Osteoblast (primary cell): ENCODE data around the gene RIMS1. TPM values are rescaled to one million over a fixed set of nuclear protein-coding genes. Genes with fewer than 3 reads are reported as not detected.

ENCODE experiments used
- DNase-seq: peaks from one replicate; pipeline ENCODE4 v3.0.0; 2011; ENCODE audit warnings: low spot score, mixed read lengths; ENCODE audit not compliant: insufficient read length; ENCODE audit errors: missing footprints
- H2AFZ ChIP-seq: 2 replicates; pipeline ENCODE4 v1.6.0; 2011; ENCODE audit warnings: mild to moderate bottlenecking, low read length
- H3K27ac ChIP-seq: 2 replicates; pipeline ENCODE4 v1.5.1; 2011; ENCODE audit warnings: mild to moderate bottlenecking, low read depth, low read length, moderate library complexity
- H3K27me3 ChIP-seq: 2 replicates; pipeline ENCODE4 v1.6.0; 2012; ENCODE audit warnings: mild to moderate bottlenecking, control low read depth, inconsistent platforms, low read length, moderate library complexity; ENCODE audit not compliant: insufficient read depth
- H3K36me3 ChIP-seq: 2 replicates; pipeline ENCODE4 v1.5.1; 2011; ENCODE audit warnings: mild to moderate bottlenecking, low read length, control low read depth, moderate library complexity; ENCODE audit not compliant: insufficient read depth
- H3K4me1 ChIP-seq: 2 replicates; pipeline ENCODE4 v1.5.1; 2011; ENCODE audit warnings: mild to moderate bottlenecking, low read length, control low read depth, moderate library complexity; ENCODE audit not compliant: insufficient read depth
- H3K4me2 ChIP-seq: 2 replicates; pipeline ENCODE4 v1.6.0; 2011; ENCODE audit warnings: mild to moderate bottlenecking, low read length; ENCODE audit not compliant: insufficient read depth
- H3K4me3 ChIP-seq: fragments of 200-600 bp; sonication (generic); 3 replicates; pipeline ENCODE4 v1.5.1; 2012; ENCODE audit warnings: mild to moderate bottlenecking, low read length, inconsistent platforms; ENCODE audit not compliant: insufficient read depth
- H3K79me2 ChIP-seq: 2 replicates; pipeline ENCODE4 v1.6.0; 2012; ENCODE audit warnings: mild to moderate bottlenecking, low read length, control low read depth, inconsistent platforms; ENCODE audit not compliant: insufficient read depth
- H3K9me3 ChIP-seq: 2 replicates; pipeline ENCODE4 v1.5.1; 2011; ENCODE audit warnings: low read depth, low read length, control low read depth
- H4K20me1 ChIP-seq: 2 replicates; pipeline ENCODE4 v1.6.0; 2012; ENCODE audit warnings: mild to moderate bottlenecking, low read length, control low read depth; ENCODE audit not compliant: insufficient read depth
- total RNA-seq: library from RNA; depleted of rRNA; stranded (reverse); fragments of >200 nt; gene quantifications from 2 replicates; pipeline ENCODE4 v1.2.3, GENCODE V29; 2012
- TF ChIP-seq, protein P1 (sequence below): IDR thresholded peaks from 2 replicates; pipeline ENCODE4 v1.5.1; 2011; ENCODE audit warnings: mild to moderate bottlenecking, low read depth, low read length, moderate library complexity; ENCODE audit errors: extremely low read depth

The RIMS1 gene
- total RNA-seq, 1 donor = 13.4 TPM

DNA sequence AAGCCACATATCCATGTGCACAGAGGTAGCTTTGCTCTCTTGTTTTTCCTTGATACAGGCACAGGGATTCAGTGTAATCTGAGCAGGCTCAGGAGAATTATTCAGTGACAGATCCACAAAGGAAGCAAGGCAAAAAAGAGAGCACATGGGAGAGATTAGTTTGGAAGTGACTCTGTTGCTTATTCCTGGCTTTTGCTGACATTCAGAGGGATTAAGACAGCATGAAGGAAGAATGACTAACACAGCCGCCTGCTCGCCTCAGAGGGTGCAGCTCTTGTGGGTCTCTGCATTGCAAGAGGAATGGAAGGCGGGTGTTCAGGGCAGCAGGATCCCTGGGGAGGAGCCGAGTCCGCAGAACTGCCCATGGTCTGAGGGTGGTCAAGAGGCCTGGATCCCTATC lies 532.1 kb downstream of the RIMS1 start:
- TF ChIP-seq, protein P1, sequence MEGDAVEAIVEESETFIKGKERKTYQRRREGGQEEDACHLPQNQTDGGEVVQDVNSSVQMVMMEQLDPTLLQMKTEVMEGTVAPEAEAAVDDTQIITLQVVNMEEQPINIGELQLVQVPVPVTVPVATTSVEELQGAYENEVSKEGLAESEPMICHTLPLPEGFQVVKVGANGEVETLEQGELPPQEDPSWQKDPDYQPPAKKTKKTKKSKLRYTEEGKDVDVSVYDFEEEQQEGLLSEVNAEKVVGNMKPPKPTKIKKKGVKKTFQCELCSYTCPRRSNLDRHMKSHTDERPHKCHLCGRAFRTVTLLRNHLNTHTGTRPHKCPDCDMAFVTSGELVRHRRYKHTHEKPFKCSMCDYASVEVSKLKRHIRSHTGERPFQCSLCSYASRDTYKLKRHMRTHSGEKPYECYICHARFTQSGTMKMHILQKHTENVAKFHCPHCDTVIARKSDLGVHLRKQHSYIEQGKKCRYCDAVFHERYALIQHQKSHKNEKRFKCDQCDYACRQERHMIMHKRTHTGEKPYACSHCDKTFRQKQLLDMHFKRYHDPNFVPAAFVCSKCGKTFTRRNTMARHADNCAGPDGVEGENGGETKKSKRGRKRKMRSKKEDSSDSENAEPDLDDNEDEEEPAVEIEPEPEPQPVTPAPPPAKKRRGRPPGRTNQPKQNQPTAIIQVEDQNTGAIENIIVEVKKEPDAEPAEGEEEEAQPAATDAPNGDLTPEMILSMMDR = no peak
- no peak overlapping the region for H3K4me3 ChIP-seq
- peak overlapping the region; percentile 6 for H2AFZ ChIP-seq
- H3K4me2 ChIP-seq = peak overlapping the region; percentile 21
- no peaks in the 10 kb centered on the region for H3K79me2 ChIP-seq
- peak overlapping the region; percentile 53 for H3K27ac ChIP-seq
- H3K36me3 ChIP-seq = no peaks in the 10 kb centered on the region
- no peaks in the 10 kb centered on the region for H4K20me1 ChIP-seq
- H3K4me1 ChIP-seq = peaks cover 45% of the 10 kb centered on the region
- no peaks in the 10 kb centered on the region for H3K27me3 ChIP-seq
- no peaks in the 10 kb centered on the region for H3K9me3 ChIP-seq
- peak; percentile 84 for DNase-seq

DNA sequence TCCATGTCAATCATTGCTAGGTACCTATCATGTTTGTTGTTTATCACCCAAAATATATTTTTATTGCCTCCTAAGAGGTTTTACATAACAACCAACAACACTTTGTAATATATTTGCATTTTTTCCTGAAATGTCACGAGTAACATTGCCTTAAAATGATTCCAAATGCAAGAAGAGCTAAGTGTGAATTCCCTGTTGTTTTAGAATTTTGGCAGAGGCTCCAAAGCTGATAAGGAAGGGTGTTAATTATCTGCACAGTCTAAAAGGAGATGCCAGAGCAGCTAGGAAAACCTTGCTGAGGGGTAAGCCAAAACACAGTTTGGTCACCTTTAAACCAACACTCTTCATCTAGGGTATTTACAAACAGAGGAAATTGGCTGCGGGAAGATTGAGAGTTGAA lies 533.6 kb downstream of the RIMS1 start:
- Histone ChIP-seq H3K4me2 (no peak overlapping the region), H3K4me1 (peaks cover 56% of the 10 kb centered on the region), H4K20me1 (no peaks in the 10 kb centered on the region), H3K27me3 (no peaks in the 10 kb centered on the region), H3K36me3 (no peaks in the 10 kb centered on the region), H2AFZ (no peak overlapping the region), H3K79me2 (no peaks in the 10 kb centered on the region), H3K27ac (no peak overlapping the region), H3K4me3 (no peak overlapping the region), H3K9me3 (no peaks in the 10 kb centered on the region)
- TF ChIP-seq, protein P1 = no peak
- no peak for DNase-seq

- H3K79me2 ChIP-seq = no peaks in the 10 kb centered on the region
- no peak overlapping the region for H3K27ac ChIP-seq
- H2AFZ ChIP-seq = no peak overlapping the region
- H4K20me1 ChIP-seq = no peaks in the 10 kb centered on the region
- TF ChIP-seq, protein P1 = no peak
- no peak overlapping the region for H3K4me2 ChIP-seq
- H3K4me1 ChIP-seq = peaks cover 61% of the 10 kb centered on the region
- no peaks in the 10 kb centered on the region for H3K27me3 ChIP-seq
- no peak overlapping the region for H3K4me3 ChIP-seq
- H3K9me3 ChIP-seq = no peaks in the 10 kb centered on the region
- H3K36me3 ChIP-seq = no peaks in the 10 kb centered on the region
- no peak for DNase-seq
Measured at GRCh38 chr6:72420409-72420808, 534.1 kb downstream of the RIMS1 start.

DNA sequence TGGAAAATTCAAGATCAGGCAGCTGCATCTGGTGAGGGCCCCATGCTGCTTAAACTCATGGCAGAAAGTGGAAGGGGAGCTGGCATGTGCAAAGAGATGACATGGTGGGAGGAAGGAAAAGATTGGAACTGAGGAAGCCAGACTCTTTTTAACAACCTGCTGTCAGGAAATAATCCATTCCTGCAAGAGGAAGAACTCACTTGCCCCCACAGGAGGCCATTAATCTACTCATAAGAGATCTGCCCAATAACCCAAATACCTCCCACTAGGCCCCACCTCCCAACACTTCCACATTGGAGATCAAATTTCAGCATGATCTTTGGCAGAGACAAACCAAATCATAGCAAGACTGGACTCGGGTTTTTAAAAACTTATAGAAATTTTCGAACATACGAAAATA lies 535.0 kb downstream of the RIMS1 start:
- Histone ChIP-seq H3K27ac (no peak overlapping the region), H3K4me2 (no peak overlapping the region), H2AFZ (no peak overlapping the region), H3K4me1 (peaks cover 65% of the 10 kb centered on the region), H3K4me3 (no peak overlapping the region), H4K20me1 (no peaks in the 10 kb centered on the region), H3K36me3 (no peaks in the 10 kb centered on the region), H3K79me2 (no peaks in the 10 kb centered on the region), H3K27me3 (no peaks in the 10 kb centered on the region), H3K9me3 (no peaks in the 10 kb centered on the region)
- no peak for DNase-seq
- TF ChIP-seq, protein P1 = no peak
